Smooth muscle cell (in vitro differentiated cells): Measurements from ENCODE around the gene SHFL. TPM values are rescaled to one million over a fixed set of nuclear protein-coding genes. Genes with fewer than 3 reads are reported as not detected.

Experiments used
- DNase-seq: peaks from one replicate; lab custom pipeline; 2025; ENCODE audit not compliant: unreplicated experiment; lab: John Stamatoyannopoulos, UW
- H2AFZ ChIP-seq: fragments of 200-600 bp; sonication (generic); 2 replicates; pipeline ENCODE4 v1.6.0; 2016; ENCODE audit warnings: antibody characterized with exemption, low read depth, mild to moderate bottlenecking
- H3F3A ChIP-seq: fragments of 200-600 bp; sonication (generic); 2 replicates; pipeline ENCODE4 v1.6.0; 2017; ENCODE audit warnings: antibody characterized with exemption, low read depth
- H3K27ac ChIP-seq: fragments of 200-600 bp; sonication (generic); 2 replicates; pipeline ENCODE4 v1.5.1; 2016; ENCODE audit warnings: low read depth, mild to moderate bottlenecking
- H3K27me3 ChIP-seq: fragments of 200-600 bp; sonication (generic); 2 replicates; pipeline ENCODE4 v1.6.1; 2016; ENCODE audit warnings: low read depth, mild to moderate bottlenecking
- H3K36me3 ChIP-seq: fragments of 200-600 bp; sonication (generic); 2 replicates; pipeline ENCODE4 v1.5.1; 2016; ENCODE audit warnings: low read depth
- H3K4me1 ChIP-seq: fragments of 200-600 bp; sonication (generic); 2 replicates; pipeline ENCODE4 v1.5.1; 2016; ENCODE audit warnings: low read depth
- H3K4me2 ChIP-seq: fragments of 200-600 bp; sonication (generic); 2 replicates; pipeline ENCODE4 v1.6.0; 2016; ENCODE audit warnings: mild to moderate bottlenecking
- H3K4me3 ChIP-seq: fragments of 200-600 bp; sonication (generic); 2 replicates; pipeline ENCODE4 v1.5.1; 2016; ENCODE audit warnings: mild to moderate bottlenecking
- H3K79me2 ChIP-seq: fragments of 200-600 bp; sonication (generic); 2 replicates; pipeline ENCODE4 v1.6.0; 2016; ENCODE audit warnings: low read depth, mild to moderate bottlenecking
- H3K9ac ChIP-seq: fragments of 200-600 bp; sonication (generic); 2 replicates; pipeline ENCODE4 v1.6.0; 2016; ENCODE audit warnings: low read depth
- H3K9me3 ChIP-seq: fragments of 200-600 bp; sonication (generic); replicated peaks from 2 replicates; pipeline ENCODE4 v1.5.1; 2016; ENCODE audit warnings: low read depth
- H4K20me1 ChIP-seq: fragments of 200-600 bp; sonication (generic); 2 replicates; pipeline ENCODE4 v1.6.0; 2016; ENCODE audit warnings: low read depth
- CTCF ChIP-seq: fragments of 200-600 bp; sonication (generic); IDR thresholded peaks from 2 replicates; pipeline ENCODE4 v1.5.1; 2017; ENCODE audit warnings: borderline replicate concordance, mild to moderate bottlenecking, antibody characterized with exemption; ENCODE audit not compliant: insufficient read depth, poor library complexity, severe bottlenecking
- WGBS: methylation state at CpG from one replicate; pipeline ENCODE4 v1.1.7; 2016; ENCODE audit warnings: low lambda C conversion rate; 5-methylcytosine and 5-hydroxymethylcytosine counted together
- polyA plus RNA-seq: library from polyadenylated mRNA; unstranded; fragments of >200 nt; fragmentation: Nextera tagmentation; extraction: Ambion mirVana; gene quantifications from 2 replicates; pipeline ENCODE4 v1.2.1, GENCODE V29; 2016
- total RNA-seq: library from RNA; depleted of rRNA; stranded (reverse); fragments of >200 nt; gene quantifications from 2 replicates; pipeline ENCODE4 v1.2.3, GENCODE V29; 2014

SHFL gene
- total and polyA plus RNA-seq, 2 experiments from 2014 or later, result 15.6 to 28.7 TPM

GRCh38 chr19:10076535-10076934 is 9.6 kb upstream of the SHFL start:
- Histone ChIP-seq H3K27ac (no peak overlapping the region), H3K27me3 (peaks cover 11% of the 10 kb centered on the region), H3K9ac (no peak overlapping the region), H3K36me3 (no peaks in the 10 kb centered on the region), H2AFZ (no peak overlapping the region), H4K20me1 (no peaks in the 10 kb centered on the region), H3K4me2 (no peak overlapping the region), H3F3A (no peaks in the 10 kb centered on the region), H3K4me3 (no peak overlapping the region), H3K4me1 (no peaks in the 10 kb centered on the region), H3K9me3 (no peaks in the 10 kb centered on the region), H3K79me2 (no peaks in the 10 kb centered on the region)
- no peak for DNase-seq
- no peak for TF ChIP-seq CTCF
- WGBS, result 81% methylated on average over 6 of the region's 6 CpGs

DNA sequence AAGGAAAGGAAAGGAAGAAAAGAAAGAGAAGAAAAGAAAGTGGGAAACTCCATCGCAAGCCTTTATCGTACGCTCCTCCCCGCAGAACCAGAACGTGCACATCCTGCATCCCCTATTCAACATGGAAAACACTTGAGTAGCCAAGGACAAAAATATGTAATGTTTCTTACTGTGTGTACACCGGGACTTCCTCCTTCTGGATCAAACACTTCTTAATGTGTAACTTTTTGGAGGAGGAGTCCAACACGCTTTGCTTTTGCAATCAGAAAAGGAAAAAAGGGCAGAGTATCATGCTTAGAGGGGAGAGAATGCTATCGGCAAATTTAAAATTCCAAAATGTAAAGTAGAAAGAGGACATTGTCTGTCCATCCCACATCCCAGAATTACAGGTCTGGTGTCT is 7.8 kb upstream of the SHFL start:
- no peaks in the 10 kb centered on the region for H3K4me1 ChIP-seq
- no peaks in the 10 kb centered on the region for H3K9me3 ChIP-seq
- 91% methylated on average over 8 of the region's 8 CpGs for WGBS
- no peaks in the 10 kb centered on the region for H4K20me1 ChIP-seq
- H3K4me3 ChIP-seq, result no peak overlapping the region
- no peak overlapping the region for H3K27ac ChIP-seq
- no peak for TF ChIP-seq CTCF
- H3K36me3 ChIP-seq, result no peaks in the 10 kb centered on the region
- peaks cover 11% of the 10 kb centered on the region for H3K27me3 ChIP-seq
- H3K79me2 ChIP-seq, result no peaks in the 10 kb centered on the region
- H3K4me2 ChIP-seq, result no peak overlapping the region
- H3K9ac ChIP-seq, result no peak overlapping the region
- no peak for DNase-seq
- no peaks in the 10 kb centered on the region for H3F3A ChIP-seq
- H2AFZ ChIP-seq, result no peak overlapping the region

DNA sequence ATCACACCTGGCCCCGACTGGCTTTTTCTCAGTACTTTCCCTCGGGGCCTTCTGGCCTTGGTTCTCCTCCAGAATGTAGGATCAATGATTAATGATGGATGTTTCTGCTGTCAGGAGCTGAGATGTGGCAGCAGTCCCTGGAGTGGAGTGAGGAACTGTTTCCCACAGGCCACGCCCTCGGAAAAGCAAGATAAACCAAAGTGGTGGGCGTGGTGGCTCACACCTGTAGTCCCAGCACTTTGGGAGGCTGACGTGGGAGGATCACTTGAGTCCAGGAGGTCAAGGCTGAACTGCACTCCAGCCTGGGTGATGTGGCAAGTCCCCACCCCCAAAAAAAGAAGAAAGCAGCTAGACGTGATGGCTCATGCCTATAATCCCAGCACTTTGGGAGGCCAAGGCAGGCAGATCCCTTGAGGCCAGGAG is 7.1 kb upstream of the SHFL start:
- no peak overlapping the region for H3K27ac ChIP-seq
- H3K4me1 ChIP-seq, result no peaks in the 10 kb centered on the region
- H4K20me1 ChIP-seq, result no peaks in the 10 kb centered on the region
- no peak overlapping the region for H3K4me3 ChIP-seq
- no peak for TF ChIP-seq CTCF
- WGBS, result 74% methylated on average over 7 of the region's 7 CpGs
- H2AFZ ChIP-seq, result no peak overlapping the region
- H3F3A ChIP-seq, result no peaks in the 10 kb centered on the region
- H3K9ac ChIP-seq, result no peak overlapping the region
- H3K4me2 ChIP-seq, result no peak overlapping the region
- H3K27me3 ChIP-seq, result peaks cover 11% of the 10 kb centered on the region
- no peaks in the 10 kb centered on the region for H3K79me2 ChIP-seq
- H3K36me3 ChIP-seq, result no peaks in the 10 kb centered on the region
- DNase-seq, result no peak
- H3K9me3 ChIP-seq, result no peaks in the 10 kb centered on the region

- WGBS, result 76% methylated on average over 9 of the region's 9 CpGs
- Histone ChIP-seq H3K4me2 (no peak overlapping the region), H3K4me1 (no peaks in the 10 kb centered on the region), H4K20me1 (no peaks in the 10 kb centered on the region), H3K9me3 (no peaks in the 10 kb centered on the region), H3K27ac (no peak overlapping the region), H2AFZ (no peak overlapping the region), H3K79me2 (no peaks in the 10 kb centered on the region), H3K27me3 (peaks cover 5% of the 10 kb centered on the region), H3K36me3 (no peaks in the 10 kb centered on the region), H3K4me3 (no peak overlapping the region), H3F3A (no peaks in the 10 kb centered on the region), H3K9ac (no peak overlapping the region)
- no peak for TF ChIP-seq CTCF
- no peak for DNase-seq
These were observed 2.2 kb upstream of the SHFL start for GRCh38 chr19:10083911-10084310.
